MM.1S (cell line): ENCODE measurements around the gene TSHR.

Experiments
- DNase-seq: peaks from one replicate; pipeline ENCODE4 v3.0.0-alpha.2; 2015
- H2AFZ ChIP-seq: fragments of 300-600 bp; sonication (generic); 2 replicates; pipeline ENCODE4 v1.6.0; 2016; ENCODE audit warnings: antibody characterized with exemption, low read length
- H3F3A ChIP-seq: fragments of 300-600 bp; sonication (generic); 2 replicates; pipeline ENCODE4 v1.6.1; 2016; ENCODE audit warnings: mild to moderate bottlenecking, antibody characterized with exemption, low read length, moderate library complexity, mixed read lengths; ENCODE audit not compliant: insufficient read depth
- H3K27ac ChIP-seq: fragments of 300-600 bp; sonication (generic); 2 replicates; pipeline ENCODE4 v1.5.1; 2016; ENCODE audit warnings: mild to moderate bottlenecking, low read length
- H3K27me3 ChIP-seq: fragments of 300-600 bp; sonication (generic); replicated peaks from 2 replicates; pipeline ENCODE4 v1.6.0; 2016; ENCODE audit warnings: low read length; ENCODE audit not compliant: insufficient read depth
- H3K36me3 ChIP-seq: fragments of 300-600 bp; sonication (generic); replicated peaks from 2 replicates; pipeline ENCODE4 v1.6.1; 2016; ENCODE audit warnings: mild to moderate bottlenecking, low read length, mixed read lengths; ENCODE audit not compliant: insufficient read depth
- H3K4me1 ChIP-seq: fragments of 300-600 bp; sonication (generic); 2 replicates; pipeline ENCODE4 v1.6.1; 2016; ENCODE audit warnings: low read length, mixed read lengths
- H3K4me2 ChIP-seq: fragments of 300-600 bp; sonication (generic); 2 replicates; pipeline ENCODE4 v1.6.0; 2016; ENCODE audit warnings: low read depth, low read length
- H3K4me3 ChIP-seq: fragments of 300-600 bp; sonication (generic); 2 replicates; pipeline ENCODE4 v1.5.1; 2016; ENCODE audit warnings: low read length, mixed read lengths
- H3K79me2 ChIP-seq: fragments of 300-600 bp; sonication (generic); 2 replicates; pipeline ENCODE4 v1.6.1; 2016; ENCODE audit warnings: mixed run types, low read length, mixed read lengths
- H3K9ac ChIP-seq: fragments of 300-600 bp; sonication (generic); 2 replicates; pipeline ENCODE4 v1.6.1; 2016; ENCODE audit warnings: low read length, mixed read lengths
- H3K9me2 ChIP-seq: fragments of 300-600 bp; sonication (generic); replicated peaks from 2 replicates; pipeline ENCODE4 v1.6.1; 2016; ENCODE audit warnings: mild to moderate bottlenecking, low read length, mixed read lengths; ENCODE audit not compliant: insufficient read depth
- H3K9me3 ChIP-seq: fragments of 300-600 bp; sonication (generic); replicated peaks from 2 replicates; pipeline ENCODE4 v1.6.1; 2016; ENCODE audit warnings: mild to moderate bottlenecking, low read length, mixed read lengths; ENCODE audit not compliant: insufficient read depth
- H4K20me1 ChIP-seq: fragments of 300-600 bp; sonication (generic); 2 replicates; pipeline ENCODE4 v1.6.1; 2016; ENCODE audit warnings: mild to moderate bottlenecking, low read length, moderate library complexity, mixed read lengths; ENCODE audit not compliant: insufficient read depth
- EZH2 ChIP-seq: fragments of 300-600 bp; sonication (generic); optimal IDR thresholded peaks from 2 replicates; pipeline ENCODE3; 2017; ENCODE audit warnings: low read depth, mild to moderate bottlenecking, antibody characterized with exemption, low read length, mixed read lengths
- EZH2phosphoT487 ChIP-seq: fragments of 300-600 bp; sonication (generic); IDR thresholded peaks from 2 replicates; pipeline ENCODE4 v1.6.1; 2018; ENCODE audit warnings: antibody characterized with exemption, low read length
- TF ChIP-seq, protein P1 (sequence below): fragments of 300-600 bp; sonication (generic); IDR thresholded peaks from 2 replicates; pipeline ENCODE4 v1.5.1; 2016; ENCODE audit warnings: antibody characterized with exemption, low read length, mixed read lengths

The TSHR gene

DNA sequence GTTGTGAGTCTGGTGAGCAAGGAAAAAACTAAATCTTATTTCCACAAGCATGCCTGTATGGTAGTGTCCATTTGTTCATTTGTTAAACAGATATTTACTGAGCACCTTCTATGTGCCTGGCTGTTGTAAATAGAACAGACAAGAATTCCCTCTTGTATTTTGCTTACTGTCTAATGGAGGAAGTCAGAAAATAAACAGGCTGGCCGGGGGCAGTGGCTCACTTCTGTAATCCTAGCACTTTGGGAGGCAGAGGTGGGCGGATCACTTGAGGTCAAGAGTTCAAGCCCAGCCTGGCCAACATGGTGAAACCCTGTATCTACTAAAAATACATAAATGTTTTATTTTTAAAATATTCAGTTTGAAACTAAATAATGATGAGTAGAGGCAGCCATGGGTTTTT lies 186.0 kb downstream of the TSHR start:
- Histone ChIP-seq H3K4me3 (no peak overlapping the region), H3K27ac (no peak overlapping the region), H3K9me3 (no peaks in the 10 kb centered on the region), H3K36me3 (no peaks in the 10 kb centered on the region), H3K4me2 (no peak overlapping the region), H3K27me3 (no peaks in the 10 kb centered on the region), H3K9ac (no peak overlapping the region), H3K9me2 (no peaks in the 10 kb centered on the region), H4K20me1 (no peaks in the 10 kb centered on the region), H3K4me1 (no peaks in the 10 kb centered on the region), H3F3A (no peaks in the 10 kb centered on the region), H2AFZ (no peak overlapping the region), H3K79me2 (no peaks in the 10 kb centered on the region)
- TF ChIP-seq EZH2 = no peak
- TF ChIP-seq, protein P1, sequence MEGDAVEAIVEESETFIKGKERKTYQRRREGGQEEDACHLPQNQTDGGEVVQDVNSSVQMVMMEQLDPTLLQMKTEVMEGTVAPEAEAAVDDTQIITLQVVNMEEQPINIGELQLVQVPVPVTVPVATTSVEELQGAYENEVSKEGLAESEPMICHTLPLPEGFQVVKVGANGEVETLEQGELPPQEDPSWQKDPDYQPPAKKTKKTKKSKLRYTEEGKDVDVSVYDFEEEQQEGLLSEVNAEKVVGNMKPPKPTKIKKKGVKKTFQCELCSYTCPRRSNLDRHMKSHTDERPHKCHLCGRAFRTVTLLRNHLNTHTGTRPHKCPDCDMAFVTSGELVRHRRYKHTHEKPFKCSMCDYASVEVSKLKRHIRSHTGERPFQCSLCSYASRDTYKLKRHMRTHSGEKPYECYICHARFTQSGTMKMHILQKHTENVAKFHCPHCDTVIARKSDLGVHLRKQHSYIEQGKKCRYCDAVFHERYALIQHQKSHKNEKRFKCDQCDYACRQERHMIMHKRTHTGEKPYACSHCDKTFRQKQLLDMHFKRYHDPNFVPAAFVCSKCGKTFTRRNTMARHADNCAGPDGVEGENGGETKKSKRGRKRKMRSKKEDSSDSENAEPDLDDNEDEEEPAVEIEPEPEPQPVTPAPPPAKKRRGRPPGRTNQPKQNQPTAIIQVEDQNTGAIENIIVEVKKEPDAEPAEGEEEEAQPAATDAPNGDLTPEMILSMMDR = no peak
- no peak for TF ChIP-seq EZH2phosphoT487
- no peak for DNase-seq

DNA sequence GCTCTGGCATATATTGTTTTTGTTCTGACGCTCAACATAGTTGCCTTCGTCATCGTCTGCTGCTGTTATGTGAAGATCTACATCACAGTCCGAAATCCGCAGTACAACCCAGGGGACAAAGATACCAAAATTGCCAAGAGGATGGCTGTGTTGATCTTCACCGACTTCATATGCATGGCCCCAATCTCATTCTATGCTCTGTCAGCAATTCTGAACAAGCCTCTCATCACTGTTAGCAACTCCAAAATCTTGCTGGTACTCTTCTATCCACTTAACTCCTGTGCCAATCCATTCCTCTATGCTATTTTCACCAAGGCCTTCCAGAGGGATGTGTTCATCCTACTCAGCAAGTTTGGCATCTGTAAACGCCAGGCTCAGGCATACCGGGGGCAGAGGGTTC lies 188.4 kb downstream of the TSHR start:
- no peaks in the 10 kb centered on the region for H3F3A ChIP-seq
- H3K27ac ChIP-seq = no peak overlapping the region
- DNase-seq = no peak
- H2AFZ ChIP-seq = no peak overlapping the region
- H3K4me3 ChIP-seq = no peak overlapping the region
- no peaks in the 10 kb centered on the region for H3K36me3 ChIP-seq
- no peaks in the 10 kb centered on the region for H3K4me1 ChIP-seq
- H3K27me3 ChIP-seq = no peaks in the 10 kb centered on the region
- no peaks in the 10 kb centered on the region for H3K79me2 ChIP-seq
- no peak overlapping the region for H3K9ac ChIP-seq
- TF ChIP-seq, protein P1 = no peak
- TF ChIP-seq EZH2phosphoT487 = no peak
- no peak for TF ChIP-seq EZH2
- no peaks in the 10 kb centered on the region for H3K9me3 ChIP-seq
- no peaks in the 10 kb centered on the region for H3K9me2 ChIP-seq
- no peaks in the 10 kb centered on the region for H4K20me1 ChIP-seq
- H3K4me2 ChIP-seq = no peak overlapping the region

DNA sequence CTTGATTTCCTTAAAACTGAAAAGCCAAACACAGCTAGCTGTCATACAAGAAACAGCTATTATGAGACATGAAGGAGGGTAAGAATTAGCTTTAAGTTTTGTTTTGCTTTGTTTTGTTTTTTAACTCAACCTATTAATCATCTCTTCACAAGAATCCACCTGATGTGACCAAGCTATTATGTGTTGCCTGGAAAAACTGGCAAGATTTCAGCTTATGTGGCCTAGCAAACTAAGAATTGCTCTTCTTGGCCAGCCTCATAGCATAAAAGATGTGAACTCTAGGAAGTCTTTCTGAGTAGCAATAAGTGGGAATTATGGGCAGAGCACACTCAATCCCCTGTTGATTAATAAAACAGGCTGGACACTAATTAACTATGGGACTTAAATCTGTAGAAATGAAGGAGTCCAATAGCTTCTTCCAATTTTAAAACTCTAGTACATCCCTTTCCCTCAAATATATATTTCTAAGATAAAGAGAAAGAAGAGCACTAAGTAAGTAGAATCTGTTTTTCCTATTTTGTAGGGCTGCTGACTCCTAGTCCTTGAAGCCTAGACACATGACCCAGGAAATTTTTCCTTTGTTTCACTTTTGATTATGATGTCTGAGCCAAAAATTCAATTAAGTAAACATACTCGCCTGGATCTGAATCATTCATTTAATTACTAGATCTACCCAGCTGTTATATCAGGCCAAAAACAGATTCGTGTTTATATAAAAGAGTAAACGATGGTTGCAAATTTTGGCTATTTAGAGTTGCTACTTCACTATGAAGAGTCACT lies 189.6 kb downstream of the TSHR start:
- Histone ChIP-seq H3K9ac (no peak overlapping the region), H3K9me3 (no peaks in the 10 kb centered on the region), H3K9me2 (no peaks in the 10 kb centered on the region), H3K4me2 (no peak overlapping the region), H3K79me2 (no peaks in the 10 kb centered on the region), H3K4me1 (no peaks in the 10 kb centered on the region), H3K27ac (no peak overlapping the region), H3K27me3 (no peaks in the 10 kb centered on the region), H3K4me3 (no peak overlapping the region), H3K36me3 (no peaks in the 10 kb centered on the region), H4K20me1 (no peaks in the 10 kb centered on the region), H2AFZ (no peak overlapping the region), H3F3A (no peaks in the 10 kb centered on the region)
- no peak for DNase-seq
- TF ChIP-seq, protein P1 = no peak
- TF ChIP-seq EZH2 = no peak
- TF ChIP-seq EZH2phosphoT487 = no peak
